ENCODE measurements around the gene CDH4. TPM values are rescaled to one million over a fixed set of nuclear protein-coding genes. Genes with fewer than 3 reads are reported as not detected.

Gene CDH4
- total and polyA plus RNA-seq, 2 of the 8 experiments (the other 6 are each of a cell fraction or from before 2014, with no cell fraction given) = 4.3 to 7.9 TPM

GRCh38 chr20:61706259-61706961 is 454.3 kb downstream of the CDH4 start (continued):
- no peak for TF ChIP-seq JUND (IDR thresholded peaks at IDR 0.05; ENCODE audit: low read length)
- TF ChIP-seq CREB1 (IDR thresholded peaks at IDR 0.05) = no peak

All from H1 (cell line).